SK-N-SH (cell line): Measurements from ENCODE around the gene SLC12A7. TPM values are rescaled to one million over a fixed set of nuclear protein-coding genes. Genes with fewer than 3 reads are reported as not detected.

ENCODE experiments used
- CTCF ChIA-PET: fragments of 300-600, 350-600 bp; formaldehyde crosslinking; extraction: SDS; loops from one replicate; lab custom pipeline; 2021; lab: Yijun Ruan, JAX
- POLR2A ChIA-PET: fragments of 350-600 bp; sonication (Branson Sonifier 250); formaldehyde crosslinking; extraction: SDS; loops from one replicate; lab custom pipeline; 2020; ENCODE audit warnings: antibody characterized with exemption, inconsistent platforms; lab: Yijun Ruan, JAX
- DNase-seq: peaks from one replicate; pipeline ENCODE4 v3.0.0; 2012
- H2AFZ ChIP-seq: fragments of 200-600 bp; sonication (generic); 2 replicates; pipeline ENCODE4 v1.8.1; 2016; ENCODE audit warnings: antibody characterized with exemption, mild to moderate bottlenecking, low read depth
- H3F3A ChIP-seq: fragments of 200-600 bp; sonication (generic); replicated peaks from 2 replicates; pipeline ENCODE3; 2016; ENCODE audit warnings: antibody characterized with exemption, mild to moderate bottlenecking; ENCODE audit not compliant: insufficient read depth
- H3K27ac ChIP-seq, 2 experiments: fragments of 200-500 bp in 1 of 2; fragments of 200-600 bp in 1 of 2; sonication (Bioruptor generic) in 1 of 2; sonication (generic), shearing (Covaris generic) in 1 of 2; 2 replicates each; pipeline versions ENCODE4 v1.5.1 to v1.6.1; 2014 to 2016; ENCODE audit warnings: low read depth in 2 of 2, inconsistent platforms in 1 of 2, low read length in 1 of 2, mild to moderate bottlenecking in 1 of 2, mixed read lengths in 1 of 2
- H3K27me3 ChIP-seq: fragments of 200-600 bp; sonication (generic), shearing (Covaris generic); 2 replicates; pipeline ENCODE4 v1.6.1; 2016; ENCODE audit warnings: mixed run types; ENCODE audit not compliant: insufficient read depth
- H3K36me3 ChIP-seq, 2 experiments: fragments of 200-500 bp in 1 of 2; fragments of 200-600 bp in 1 of 2; sonication (Bioruptor generic) in 1 of 2; sonication (generic) in 1 of 2; replicated peaks in 1 of 2; 2 replicates each; pipeline versions ENCODE3 to v1.5.1; 2014 to 2016; ENCODE audit warnings: low read length in 1 of 2, mild to moderate bottlenecking in 1 of 2; ENCODE audit not compliant: insufficient read depth in 2 of 2, control insufficient read depth in 1 of 2
- H3K4me1 ChIP-seq, 2 experiments: fragments of 200-500 bp in 1 of 2; fragments of 200-600 bp in 1 of 2; sonication (Bioruptor generic) in 1 of 2; sonication (generic), shearing (Covaris generic) in 1 of 2; 2 replicates each; pipeline versions ENCODE4 v1.5.1 to v1.6.1; 2014 to 2016; ENCODE audit warnings: low read depth in 1 of 2, low read length in 1 of 2, mixed run types in 1 of 2; ENCODE audit not compliant: insufficient read depth in 2 of 2, control insufficient read depth in 1 of 2
- H3K4me2 ChIP-seq: fragments of 200-600 bp; sonication (generic), shearing (Covaris generic); 2 replicates; pipeline ENCODE4 v1.6.1; 2017; ENCODE audit warnings: mixed run types
- H3K4me3 ChIP-seq, 2 experiments: fragments of 200-500 bp in 1 of 2; fragments of 200-600 bp in 1 of 2; sonication (Bioruptor generic) in 1 of 2; sonication (generic), shearing (Covaris generic) in 1 of 2; 2 replicates each; pipeline versions ENCODE4 v1.5.1 to v1.8.1; 2014 to 2016; ENCODE audit warnings: low read depth in 2 of 2, inconsistent platforms in 1 of 2, low read length in 1 of 2, mild to moderate bottlenecking in 1 of 2, mixed read lengths in 1 of 2, moderate library complexity in 1 of 2
- H3K79me2 ChIP-seq: fragments of 200-600 bp; sonication (generic); 2 replicates; pipeline ENCODE4 v1.8.1; 2017; ENCODE audit warnings: mild to moderate bottlenecking; ENCODE audit not compliant: insufficient read depth
- H3K9ac ChIP-seq: fragments of 200-600 bp; sonication (generic); 2 replicates; pipeline ENCODE4 v1.6.1; 2017; ENCODE audit warnings: mixed run types
- H3K9me2 ChIP-seq: fragments of 200-600 bp; sonication (generic); 2 replicates; pipeline ENCODE4 v1.6.1; 2017; ENCODE audit warnings: mixed run types
- H3K9me3 ChIP-seq: fragments of 200-600 bp; sonication (generic); 2 replicates; pipeline ENCODE4 v1.6.1; 2017; ENCODE audit warnings: mixed run types, mild to moderate bottlenecking, moderate library complexity
- H4K20me1 ChIP-seq: fragments of 200-600 bp; sonication (generic); 2 replicates; pipeline ENCODE4 v1.6.1; 2017; ENCODE audit warnings: mild to moderate bottlenecking, mixed run types; ENCODE audit not compliant: insufficient read depth
- EP300 ChIP-seq, 2 experiments: IDR thresholded peaks; 2 replicates each; pipeline versions ENCODE4 v1.4.0 to v1.6.1; 2012; ENCODE audit warnings: borderline replicate concordance in 1 of 2, low read depth in 1 of 2, low read length in 1 of 2
- GABPA ChIP-seq: IDR thresholded peaks from 2 replicates; pipeline ENCODE4 v1.4.0; 2012; ENCODE audit warnings: low read depth, mild to moderate bottlenecking
- JUND ChIP-seq: IDR thresholded peaks from 2 replicates; pipeline ENCODE4 v1.4.0; 2012
- MAX ChIP-seq: IDR thresholded peaks from 2 replicates; pipeline ENCODE4 v1.4.0; 2012; ENCODE audit warnings: low read depth
- MXI1 ChIP-seq: IDR thresholded peaks from 2 replicates; pipeline ENCODE4 v1.6.1; 2012; ENCODE audit warnings: mild to moderate bottlenecking, low read depth, low read length, improper control_type of control experiment
- NFIC ChIP-seq: IDR thresholded peaks from 2 replicates; pipeline ENCODE4 v1.4.0; 2012; ENCODE audit warnings: borderline replicate concordance
- NRF1 ChIP-seq: IDR thresholded peaks from 2 replicates; pipeline ENCODE4 v1.6.1; 2012; ENCODE audit warnings: low read depth, mild to moderate bottlenecking, low read length
- PBX3 ChIP-seq: IDR thresholded peaks from 2 replicates; pipeline ENCODE4; 2012
- RAD21 ChIP-seq: IDR thresholded peaks from 2 replicates; pipeline ENCODE4 v1.6.1; 2012; ENCODE audit warnings: mild to moderate bottlenecking, low read length
- RFX5 ChIP-seq: IDR thresholded peaks from 2 replicates; pipeline ENCODE4 v1.6.1; 2012; ENCODE audit warnings: mild to moderate bottlenecking, improper control_type of control experiment, low read length
- TAF1 ChIP-seq: IDR thresholded peaks from 2 replicates; pipeline ENCODE4 v1.6.1; 2012; ENCODE audit warnings: low read depth, mild to moderate bottlenecking, low read length, moderate library complexity, borderline replicate concordance
- USF1 ChIP-seq: IDR thresholded peaks from 2 replicates; pipeline ENCODE4 v1.4.0; 2012; ENCODE audit warnings: low read depth, borderline replicate concordance
- YY1 ChIP-seq: IDR thresholded peaks from 2 replicates; pipeline ENCODE4 v1.4.0; 2012; ENCODE audit warnings: low read depth, mild to moderate bottlenecking
- WGBS: methylation state at CpG from one replicate; pipeline ENCODE4 v1.1.6; 2017; ENCODE audit warnings: low lambda C conversion rate; 5-methylcytosine and 5-hydroxymethylcytosine counted together
- polyA plus RNA-seq, 3 experiments: library from polyadenylated mRNA; depleted of rRNA; stranded (reverse); fragments of >200 nt; gene quantifications; 2 replicates each; pipeline ENCODE4 v1.2.3, GENCODE V29; 2012
- TF ChIP-seq, protein P1 (sequence below): IDR thresholded peaks from 2 replicates; pipeline ENCODE4 v1.4.0; 2012; ENCODE audit warnings: low read depth, borderline replicate concordance
- TF ChIP-seq, protein P2 (sequence below): fragments of 200-600 bp; sonication (generic); IDR thresholded peaks from 2 replicates; pipeline ENCODE4 v1.6.1; 2017; ENCODE audit warnings: antibody characterized with exemption, mild to moderate bottlenecking, moderate library complexity
- TF ChIP-seq, protein P3 (sequence below): fragments of 150-350 bp; IDR thresholded peaks from 2 replicates; pipeline ENCODE4 v1.6.1; 2017; ENCODE audit warnings: antibody characterized with exemption, low read length, low read depth, borderline replicate concordance

SLC12A7 gene
- polyA plus RNA-seq, 1 of the 3 experiments (the other 2 are of a cell fraction) = 2.6 TPM

DNA sequence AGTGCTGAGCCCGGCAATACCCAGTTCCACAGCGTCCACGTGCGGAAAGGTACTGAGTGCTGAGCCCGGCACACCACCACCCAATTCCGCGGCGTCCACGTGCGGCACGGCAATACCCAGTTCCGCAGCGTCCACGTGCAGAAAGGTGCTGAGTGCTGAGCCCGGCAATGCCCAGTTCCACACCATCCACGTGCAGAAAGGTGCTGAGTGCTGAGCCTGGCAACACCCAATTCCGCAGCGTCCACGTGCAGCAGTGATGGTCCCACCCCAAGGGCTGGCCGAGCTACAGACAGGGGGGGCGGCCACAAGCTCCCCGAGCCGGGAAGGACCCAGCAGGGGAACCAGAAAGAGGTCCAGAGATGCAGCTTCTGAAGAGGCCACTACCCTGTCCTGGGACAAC is 20.2 kb downstream of the SLC12A7 start:
- Histone ChIP-seq H3K27me3 (no peaks in the 10 kb centered on the region), H2AFZ (no peak overlapping the region), H3K9me3 (no peaks in the 10 kb centered on the region), H4K20me1 (no peaks in the 10 kb centered on the region), H3K4me3 (no peak overlapping the region), H3K36me3 (no peaks in the 10 kb centered on the region), H3K27ac (no peak overlapping the region), H3K9ac (no peak overlapping the region), H3K4me1 (peaks cover 0 to 8% of the 10 kb centered on the region in 2 experiments; a peak in 1 of 4 replicates)
- CTCF ChIA-PET = interaction anchor here (0.7 to 1.1 kb wide), 2 partner anchors 49 to 82 kb away, joined by 3 to 4 read pairs; no protein-coding TSS in a partner anchor
- DNase-seq = no peak
- TF ChIP-seq GABPA (no peak), NRF1 (no peak), PBX3 (no peak)
- TF ChIP-seq, protein P1, sequence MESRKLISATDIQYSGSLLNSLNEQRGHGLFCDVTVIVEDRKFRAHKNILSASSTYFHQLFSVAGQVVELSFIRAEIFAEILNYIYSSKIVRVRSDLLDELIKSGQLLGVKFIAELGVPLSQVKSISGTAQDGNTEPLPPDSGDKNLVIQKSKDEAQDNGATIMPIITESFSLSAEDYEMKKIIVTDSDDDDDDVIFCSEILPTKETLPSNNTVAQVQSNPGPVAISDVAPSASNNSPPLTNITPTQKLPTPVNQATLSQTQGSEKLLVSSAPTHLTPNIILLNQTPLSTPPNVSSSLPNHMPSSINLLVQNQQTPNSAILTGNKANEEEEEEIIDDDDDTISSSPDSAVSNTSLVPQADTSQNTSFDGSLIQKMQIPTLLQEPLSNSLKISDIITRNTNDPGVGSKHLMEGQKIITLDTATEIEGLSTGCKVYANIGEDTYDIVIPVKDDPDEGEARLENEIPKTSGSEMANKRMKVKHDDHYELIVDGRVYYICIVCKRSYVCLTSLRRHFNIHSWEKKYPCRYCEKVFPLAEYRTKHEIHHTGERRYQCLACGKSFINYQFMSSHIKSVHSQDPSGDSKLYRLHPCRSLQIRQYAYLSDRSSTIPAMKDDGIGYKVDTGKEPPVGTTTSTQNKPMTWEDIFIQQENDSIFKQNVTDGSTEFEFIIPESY = no peak
- TF ChIP-seq, protein P2, sequence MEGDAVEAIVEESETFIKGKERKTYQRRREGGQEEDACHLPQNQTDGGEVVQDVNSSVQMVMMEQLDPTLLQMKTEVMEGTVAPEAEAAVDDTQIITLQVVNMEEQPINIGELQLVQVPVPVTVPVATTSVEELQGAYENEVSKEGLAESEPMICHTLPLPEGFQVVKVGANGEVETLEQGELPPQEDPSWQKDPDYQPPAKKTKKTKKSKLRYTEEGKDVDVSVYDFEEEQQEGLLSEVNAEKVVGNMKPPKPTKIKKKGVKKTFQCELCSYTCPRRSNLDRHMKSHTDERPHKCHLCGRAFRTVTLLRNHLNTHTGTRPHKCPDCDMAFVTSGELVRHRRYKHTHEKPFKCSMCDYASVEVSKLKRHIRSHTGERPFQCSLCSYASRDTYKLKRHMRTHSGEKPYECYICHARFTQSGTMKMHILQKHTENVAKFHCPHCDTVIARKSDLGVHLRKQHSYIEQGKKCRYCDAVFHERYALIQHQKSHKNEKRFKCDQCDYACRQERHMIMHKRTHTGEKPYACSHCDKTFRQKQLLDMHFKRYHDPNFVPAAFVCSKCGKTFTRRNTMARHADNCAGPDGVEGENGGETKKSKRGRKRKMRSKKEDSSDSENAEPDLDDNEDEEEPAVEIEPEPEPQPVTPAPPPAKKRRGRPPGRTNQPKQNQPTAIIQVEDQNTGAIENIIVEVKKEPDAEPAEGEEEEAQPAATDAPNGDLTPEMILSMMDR = no peak
- TF ChIP-seq, all 33 proteins: peak for 0
- POLR2A ChIA-PET = no interaction called here
- H3K9me2 ChIP-seq = no peaks in the 10 kb centered on the region
- no peaks in the 10 kb centered on the region for H3K79me2 ChIP-seq
- no peak overlapping the region for H3K4me2 ChIP-seq
- H3F3A ChIP-seq = no peaks in the 10 kb centered on the region
- WGBS = 86% methylated on average over 20 of the region's 23 CpGs

DNA sequence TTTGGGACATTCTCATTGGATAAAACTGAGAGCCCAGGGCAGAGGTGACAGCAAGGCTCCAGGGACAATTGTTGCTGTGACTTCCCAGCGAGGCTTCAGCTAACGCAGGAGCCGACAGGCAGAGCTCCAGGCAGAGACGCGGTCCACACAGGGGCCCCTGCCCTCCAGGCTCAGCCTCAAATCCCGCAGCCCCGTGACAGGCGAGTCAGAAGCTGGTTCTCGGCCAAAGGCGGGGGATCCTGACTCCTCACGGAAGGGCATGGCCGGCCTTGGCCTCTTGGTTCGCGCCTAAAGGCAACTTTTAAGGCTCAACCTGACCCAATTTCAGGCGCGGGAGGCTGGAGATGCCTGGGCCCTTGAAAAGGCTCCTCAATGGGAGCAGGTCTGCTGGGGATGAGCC is 21.3 kb downstream of the SLC12A7 start:
- no peak for DNase-seq
- no peaks in the 10 kb centered on the region for H4K20me1 ChIP-seq
- H3K9me3 ChIP-seq = no peaks in the 10 kb centered on the region
- no peaks in the 10 kb centered on the region for H3K79me2 ChIP-seq
- POLR2A ChIA-PET = no interaction called here
- no CpG with 5 or more reads among the region's 16 CpGs for WGBS
- H2AFZ ChIP-seq = no peak overlapping the region
- no peaks in the 10 kb centered on the region for H3F3A ChIP-seq
- no peak overlapping the region for H3K4me3 ChIP-seq
- no peak overlapping the region for H3K9ac ChIP-seq
- TF ChIP-seq, protein P2 = no peak
- TF ChIP-seq, protein P3, sequence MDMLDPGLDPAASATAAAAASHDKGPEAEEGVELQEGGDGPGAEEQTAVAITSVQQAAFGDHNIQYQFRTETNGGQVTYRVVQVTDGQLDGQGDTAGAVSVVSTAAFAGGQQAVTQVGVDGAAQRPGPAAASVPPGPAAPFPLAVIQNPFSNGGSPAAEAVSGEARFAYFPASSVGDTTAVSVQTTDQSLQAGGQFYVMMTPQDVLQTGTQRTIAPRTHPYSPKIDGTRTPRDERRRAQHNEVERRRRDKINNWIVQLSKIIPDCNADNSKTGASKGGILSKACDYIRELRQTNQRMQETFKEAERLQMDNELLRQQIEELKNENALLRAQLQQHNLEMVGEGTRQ = no peak
- TF ChIP-seq TAF1 = no peak
- TF ChIP-seq USF1 = no peak
- TF ChIP-seq RFX5 = no peak
- no peak for TF ChIP-seq MXI1
- no peak for TF ChIP-seq JUND
- TF ChIP-seq MAX = no peak
- TF ChIP-seq NFIC = no peak
- TF ChIP-seq EP300 (IDR thresholded peaks at IDR 0.05; ENCODE audit: borderline replicate concordance in 1 of 2, low read depth in 1 of 2, low read length in 1 of 2) = no peak
- TF ChIP-seq YY1 = no peak
- TF ChIP-seq RAD21 = no peak
- TF ChIP-seq, all 33 proteins: peak for 0
- no peak overlapping the region for H3K27ac ChIP-seq
- CTCF ChIA-PET = interaction anchor here (0.6 to 1.4 kb wide), 4 partner anchors 45 to 156 kb away, joined by 3 to 4 read pairs (median 3); no protein-coding TSS in a partner anchor
- H3K9me2 ChIP-seq = no peaks in the 10 kb centered on the region
- peaks cover 0 to 8% of the 10 kb centered on the region in 2 experiments; a peak in 1 of 4 replicates for H3K4me1 ChIP-seq
- no peaks in the 10 kb centered on the region for H3K36me3 ChIP-seq
- H3K27me3 ChIP-seq = no peaks in the 10 kb centered on the region
- H3K4me2 ChIP-seq = no peak overlapping the region
